IMR-90 (cell line): ENCODE results near the gene PGM2. TPM values are rescaled to one million over a fixed set of nuclear protein-coding genes. Genes with fewer than 3 reads are reported as not detected.

Experiments
- ATAC-seq: fragments of 200-7000 bp; cut with Tn5 transposase; 2 replicates; pipeline ENCODE4 v1.9.1; 2020; ENCODE audit warnings: low read depth, mild to moderate bottlenecking, moderate library complexity
- BruUV-seq: library from RNA; stranded (reverse); fragments of 400-500 nt; replicated peaks from 2 replicates; lab custom pipeline; 2021; lab: Mats Ljungman, UMichigan
- CTCF ChIA-PET: fragments of 300-600 bp; formaldehyde crosslinking; extraction: SDS; loops from one replicate; lab custom pipeline; 2021; ENCODE audit warnings: antibody characterized with exemption; lab: Yijun Ruan, JAX
- POLR2A ChIA-PET: fragments of 300-600 bp; sonication (Branson Sonifier 250); formaldehyde crosslinking; loops from one replicate; lab custom pipeline; 2022; ENCODE audit warnings: antibody characterized with exemption; ENCODE audit not compliant: unreplicated experiment; lab: Charles Lee
- DNase-seq: peaks from one replicate; pipeline ENCODE4 v3.0.0; 2013
- H2AFZ ChIP-seq: replicated peaks from 2 replicates; pipeline ENCODE3; 2013; ENCODE audit warnings: low read length, mild to moderate bottlenecking; ENCODE audit not compliant: poor library complexity
- H2AK5ac ChIP-seq: 2 replicates; pipeline ENCODE4 v1.6.1; 2013; ENCODE audit warnings: low read depth, low read length, inconsistent platforms
- H2AK9ac ChIP-seq: replicated peaks from 2 replicates; pipeline ENCODE3; 2013; ENCODE audit warnings: mild to moderate bottlenecking, low read depth, low read length, moderate library complexity; ENCODE audit not compliant: poor library complexity
- H2BK120ac ChIP-seq: 2 replicates; pipeline ENCODE4 v1.6.1; 2013; ENCODE audit warnings: low read depth, low read length, inconsistent platforms
- H2BK15ac ChIP-seq: 3 replicates; pipeline ENCODE4 v1.6.1; 2013; ENCODE audit warnings: low read depth, low read length, inconsistent platforms
- H2BK20ac ChIP-seq: 2 replicates; pipeline ENCODE4 v1.6.1; 2013; ENCODE audit warnings: low read depth, mild to moderate bottlenecking, inconsistent platforms, low read length, moderate library complexity
- H2BK5ac ChIP-seq: 2 replicates; pipeline ENCODE4 v1.6.1; 2013; ENCODE audit warnings: mild to moderate bottlenecking, low read depth, low read length, inconsistent platforms; ENCODE audit not compliant: poor library complexity, severe bottlenecking
- H3K14ac ChIP-seq: replicated peaks from 2 replicates; pipeline ENCODE4 v1.6.1; 2013; ENCODE audit warnings: low read depth, low read length, inconsistent platforms
- H3K18ac ChIP-seq: 2 replicates; pipeline ENCODE4 v1.6.1; 2013; ENCODE audit warnings: low read depth, low read length, control low read depth
- H3K23ac ChIP-seq: 2 replicates; pipeline ENCODE4 v1.6.1; 2013; ENCODE audit warnings: low read depth, low read length, inconsistent platforms
- H3K27ac ChIP-seq: 2 replicates; pipeline ENCODE4 v1.5.1; 2013; ENCODE audit warnings: mild to moderate bottlenecking, control low read depth, low read length; ENCODE audit not compliant: insufficient read depth
- H3K27me3 ChIP-seq: 2 replicates; pipeline ENCODE4 v1.6.1; 2013; ENCODE audit warnings: low read length; ENCODE audit not compliant: control insufficient read depth, insufficient read depth
- H3K36me3 ChIP-seq: 2 replicates; pipeline ENCODE4 v1.6.1; 2013; ENCODE audit warnings: low read length, mixed read lengths; ENCODE audit not compliant: control insufficient read depth, insufficient read depth
- H3K4ac ChIP-seq: 2 replicates; pipeline ENCODE4 v1.6.1; 2013; ENCODE audit warnings: low read depth, low read length, inconsistent platforms
- H3K4me1 ChIP-seq: 2 replicates; pipeline ENCODE4 v1.6.1; 2013; ENCODE audit warnings: low read length, mixed read lengths; ENCODE audit not compliant: control insufficient read depth, insufficient read depth
- H3K4me2 ChIP-seq: 2 replicates; pipeline ENCODE4 v1.6.1; 2013; ENCODE audit warnings: low read depth, mild to moderate bottlenecking, control low read depth, low read length, moderate library complexity
- H3K4me3 ChIP-seq: 2 replicates; pipeline ENCODE4 v1.5.1; 2013; ENCODE audit warnings: low read depth, mild to moderate bottlenecking, control low read depth, low read length, moderate library complexity; ENCODE audit not compliant: insufficient read depth
- H3K56ac ChIP-seq: 2 replicates; pipeline ENCODE4 v1.6.1; 2013; ENCODE audit warnings: low read length, inconsistent platforms; ENCODE audit not compliant: insufficient read depth; ENCODE audit errors: extremely low read depth
- H3K79me1 ChIP-seq, 2 experiments: 2 replicates each; pipeline ENCODE4 v1.6.1; 2013; ENCODE audit warnings: low read length in 2 of 2, inconsistent platforms in 1 of 2, low read depth in 1 of 2
- H3K9ac ChIP-seq: 2 replicates; pipeline ENCODE4 v1.6.1; 2013; ENCODE audit warnings: low read depth, low read length, control low read depth
- H3K9me1 ChIP-seq: 2 replicates; pipeline ENCODE4 v1.6.1; 2013; ENCODE audit warnings: low read length, inconsistent platforms; ENCODE audit not compliant: insufficient read depth
- H3K9me3 ChIP-seq: 2 replicates; pipeline ENCODE4 v1.6.1; 2013; ENCODE audit warnings: low read length; ENCODE audit not compliant: control insufficient read depth, insufficient read depth
- H4K20me1 ChIP-seq: 2 replicates; pipeline ENCODE4 v1.6.1; 2013; ENCODE audit warnings: low read length, inconsistent platforms; ENCODE audit not compliant: insufficient read depth
- H4K5ac ChIP-seq: 2 replicates; pipeline ENCODE4 v1.6.1; 2013; ENCODE audit warnings: mild to moderate bottlenecking, low read depth, low read length, control low read depth
- H4K8ac ChIP-seq, 2 experiments: 2 replicates each; pipeline ENCODE4 v1.6.1; 2013; ENCODE audit warnings: low read depth in 2 of 2, low read length in 2 of 2, control low read depth in 1 of 2, inconsistent platforms in 1 of 2
- H4K91ac ChIP-seq: 2 replicates; pipeline ENCODE4 v1.6.1; 2013; ENCODE audit warnings: low read depth, low read length, inconsistent platforms; ENCODE audit not compliant: insufficient read depth
- MAFK ChIP-seq: IDR thresholded peaks from 2 replicates; pipeline ENCODE4 v1.6.1; 2012; ENCODE audit warnings: low read depth, low read length, improper control_type of control experiment
- MAZ ChIP-seq: IDR thresholded peaks from 2 replicates; pipeline ENCODE4 v1.6.1; 2012; ENCODE audit warnings: low read depth, mild to moderate bottlenecking, low read length, improper control_type of control experiment, moderate library complexity, borderline replicate concordance
- MXI1 ChIP-seq: IDR thresholded peaks from 2 replicates; pipeline ENCODE4 v1.6.1; 2012; ENCODE audit warnings: low read depth, mild to moderate bottlenecking, low read length, moderate library complexity, borderline replicate concordance
- WGBS, 2 experiments: methylation state at CpG; one replicate each; pipeline versions ENCODE4 v1.1.5 to v1.1.7; 2013; ENCODE audit warnings: missing lambda C conversion rate in 2 of 2; ENCODE audit not compliant: insufficient read length in 1 of 2; ENCODE audit errors: extremely low coverage in 2 of 2; 5-methylcytosine and 5-hydroxymethylcytosine counted together
- dilution Hi-C: fragments of 300-500 bp; cut with HindIII; formaldehyde crosslinking; loops from one replicate; pipeline ENCODE4 v1.14.3; 2018; ENCODE audit warnings: low sequenced_read_pairs; ENCODE audit not compliant: unreplicated experiment
- in situ Hi-C: fragments of 300-500 bp; cut with MboI; formaldehyde crosslinking; loops from 3 replicates; pipeline ENCODE4 v1.14.3; 2019; ENCODE audit warnings: low sequenced_read_pairs, inconsistent platforms, mixed read lengths
- intact Hi-C: fragments of 100-400 bp; cut with micrococcal nuclease; formaldehyde crosslinking; loops from 2 replicates; pipeline ENCODE4 v1.10.0; 2022
- polyA plus RNA-seq, 3 experiments: library from polyadenylated mRNA; depleted of rRNA; stranded (reverse); fragments of >200 nt; gene quantifications; 2 replicates each; pipeline ENCODE4 v1.2.3, GENCODE V29; 2012; ENCODE audit warnings: low replicate concordance in 1 of 3
- total RNA-seq: library from RNA; depleted of rRNA; stranded (reverse); fragments of >200 nt; gene quantifications from 2 replicates; pipeline ENCODE4 v1.2.3, GENCODE V29; 2012

The PGM2 gene
- total and polyA plus RNA-seq, 2 of the 4 experiments (the other 2 are of a cell fraction), result 18.7 to 26.2 TPM

GRCh38 chr4:37904824-37905223, 78.3 kb downstream of the PGM2 start:
- dilution Hi-C loops, result no loop called here
- Histone ChIP-seq H2BK5ac (no peak overlapping the region), H3K4me1 (no peaks in the 10 kb centered on the region), H3K27ac (no peak overlapping the region), H3K18ac (no peak overlapping the region), H2AFZ (no peak overlapping the region), H4K91ac (no peak overlapping the region), H3K79me1 (no peaks in the 10 kb centered on the region), H3K4me3 (no peak overlapping the region), H2AK5ac (no peak overlapping the region), H4K5ac (no peak overlapping the region), H3K14ac (no peak overlapping the region), H3K27me3 (peaks cover 33% of the 10 kb centered on the region), H3K4me2 (no peak overlapping the region), H3K23ac (no peak overlapping the region), H2BK15ac (no peak overlapping the region), H2AK9ac (no peak overlapping the region), H3K9ac (no peak overlapping the region), H3K56ac (no peak overlapping the region), H2BK20ac (no peak overlapping the region), H3K9me3 (no peaks in the 10 kb centered on the region), H2BK120ac (no peak overlapping the region), H4K20me1 (no peaks in the 10 kb centered on the region), H3K36me3 (no peaks in the 10 kb centered on the region), H3K9me1 (no peaks in the 10 kb centered on the region), H3K4ac (no peak overlapping the region), H4K8ac (no peak overlapping the region)
- ATAC-seq (no peak), DNase-seq (no peak)
- in situ Hi-C loops, result no loop called here
- BruUV-seq, result no TSS peak
- POLR2A ChIA-PET, result no interaction called here
- TF ChIP-seq MXI1 (no peak), MAFK (peak; percentile 64), MAZ (no peak)
- intact Hi-C loops, result no loop called here
- CTCF ChIA-PET, result no interaction called here
- no CpG with 5 or more reads among the region's 3 CpGs for WGBS, 2 experiments
